HG03064 (cell line): ENCODE results near the gene TRIM44.
"Not testable (repeated sequence)": the region's sequence is repeated elsewhere in the genome, so short reads cannot be mapped to it uniquely, and the experiment has no call there.

ENCODE experiments used
- ATAC-seq: cut with Tn5 transposase; IDR thresholded peaks from one replicate; pipeline ENCODE4 v1.9.1; 2021; ENCODE audit warnings: low read depth; ENCODE audit not compliant: unreplicated experiment

TRIM44 gene

GRCh38 chr11:35667257-35667656 is 4.7 kb downstream of the TRIM44 start:
- ATAC-seq: no peak

- ATAC-seq: not testable (repeated sequence)
These were observed 5.8 kb downstream of the TRIM44 start for GRCh38 chr11:35668350-35668749.

- ATAC-seq: no peak
These were observed 9.0 kb downstream of the TRIM44 start for GRCh38 chr11:35671396-35672127.

- no peak for ATAC-seq
These were observed 10.0 kb downstream of the TRIM44 start for GRCh38 chr11:35672608-35673007.

GRCh38 chr11:35675901-35676610 is 13.5 kb downstream of the TRIM44 start:
- peak; percentile 55 for ATAC-seq

GRCh38 chr11:35676611-35676965 is 14.0 kb downstream of the TRIM44 start:
- ATAC-seq: no peak

GRCh38 chr11:35677904-35678303 is 15.3 kb downstream of the TRIM44 start:
- ATAC-seq: no peak

- ATAC-seq: no peak
These were observed 15.9 kb downstream of the TRIM44 start for GRCh38 chr11:35678471-35678870.

- ATAC-seq: no peak
These were observed 16.4 kb downstream of the TRIM44 start for GRCh38 chr11:35678975-35679374.

- no peak for ATAC-seq
These were observed 17.9 kb downstream of the TRIM44 start for GRCh38 chr11:35680506-35680905.

GRCh38 chr11:35681163-35681767 is 18.7 kb downstream of the TRIM44 start:
- no peak for ATAC-seq

- ATAC-seq: no peak
These were observed 19.9 kb downstream of the TRIM44 start for GRCh38 chr11:35682230-35683173.

GRCh38 chr11:35683728-35684339 is 21.3 kb downstream of the TRIM44 start:
- peak; percentile 62 for ATAC-seq

GRCh38 chr11:35688023-35688422 is 25.4 kb downstream of the TRIM44 start:
- no peak for ATAC-seq

- ATAC-seq: no peak
These were observed 26.8 kb downstream of the TRIM44 start for GRCh38 chr11:35689081-35689996.

GRCh38 chr11:35702126-35702525 is 39.6 kb downstream of the TRIM44 start:
- ATAC-seq: no peak

- no peak for ATAC-seq
These were observed 46.8 kb downstream of the TRIM44 start for GRCh38 chr11:35709376-35709775.

- ATAC-seq: no peak
These were observed 48.8 kb downstream of the TRIM44 start for GRCh38 chr11:35711173-35711910.

- no peak for ATAC-seq
These were observed 49.3 kb downstream of the TRIM44 start for GRCh38 chr11:35711924-35712323.
